GM23248 (cell line): Measurements from ENCODE around the gene KRTAP13-2. TPM values are rescaled to one million over a fixed set of nuclear protein-coding genes. Genes with fewer than 3 reads are reported as not detected.

ENCODE experiments used
- DNase-seq: peaks from one replicate; pipeline ENCODE4 v3.0.0-alpha.2; 2015
- H2AFZ ChIP-seq: fragments of 200-600 bp; sonication (generic); 2 replicates; pipeline ENCODE4 v1.6.1; 2016; ENCODE audit warnings: antibody characterized with exemption
- H3F3A ChIP-seq: fragments of 200-600 bp; sonication (generic); 2 replicates; pipeline ENCODE4 v1.6.1; 2016; ENCODE audit warnings: mild to moderate bottlenecking, antibody characterized with exemption, mixed run types; ENCODE audit not compliant: insufficient read depth
- H3K27ac ChIP-seq: fragments of 200-600 bp; sonication (generic); 2 replicates; pipeline ENCODE4 v1.5.1; 2016; ENCODE audit warnings: mild to moderate bottlenecking
- H3K27me3 ChIP-seq: fragments of 200-600 bp; sonication (generic); replicated peaks from 2 replicates; pipeline ENCODE4 v1.6.1; 2016; ENCODE audit warnings: mild to moderate bottlenecking; ENCODE audit not compliant: insufficient read depth
- H3K36me3 ChIP-seq: fragments of 200-600 bp; sonication (generic); 2 replicates; pipeline ENCODE4 v1.6.1; 2016; ENCODE audit warnings: low read depth, mild to moderate bottlenecking
- H3K4me1 ChIP-seq: fragments of 200-600 bp; sonication (generic); 2 replicates; pipeline ENCODE4 v1.6.1; 2016; ENCODE audit warnings: mild to moderate bottlenecking; ENCODE audit not compliant: insufficient read depth
- H3K4me2 ChIP-seq: fragments of 200-600 bp; sonication (generic); one replicate; pipeline ENCODE4 v1.6.1; 2016; ENCODE audit warnings: mild to moderate bottlenecking; ENCODE audit not compliant: unreplicated experiment
- H3K4me3 ChIP-seq: fragments of 200-600 bp; sonication (generic); 2 replicates; pipeline ENCODE4 v1.5.1; 2016; ENCODE audit warnings: mild to moderate bottlenecking
- H3K79me2 ChIP-seq: fragments of 200-600 bp; sonication (generic); 2 replicates; pipeline ENCODE4 v1.6.1; 2016; ENCODE audit warnings: mild to moderate bottlenecking; ENCODE audit not compliant: insufficient read depth
- H3K9ac ChIP-seq: fragments of 200-600 bp; sonication (generic); 2 replicates; pipeline ENCODE4 v1.6.1; 2016; ENCODE audit warnings: mild to moderate bottlenecking
- H3K9me2 ChIP-seq: fragments of 200-600 bp; sonication (generic); 2 replicates; pipeline ENCODE4 v1.6.1; 2016; ENCODE audit warnings: mixed run types, mild to moderate bottlenecking, moderate library complexity; ENCODE audit not compliant: insufficient read depth
- H3K9me3 ChIP-seq: fragments of 200-600 bp; sonication (generic); one replicate; pipeline ENCODE4 v1.6.1; 2017; ENCODE audit warnings: low read depth
- H4K20me1 ChIP-seq: fragments of 200-600 bp; sonication (generic); 2 replicates; pipeline ENCODE4 v1.6.0; 2016; ENCODE audit not compliant: insufficient read depth
- EZH2 ChIP-seq: fragments of 200-600 bp; sonication (generic); IDR thresholded peaks from 2 replicates; pipeline ENCODE4 v1.6.1; 2018; ENCODE audit warnings: antibody characterized with exemption, mild to moderate bottlenecking; ENCODE audit not compliant: insufficient read depth, poor library complexity, severe bottlenecking
- EZH2phosphoT487 ChIP-seq: fragments of 200-600 bp; sonication (generic); IDR thresholded peaks from 2 replicates; pipeline ENCODE4 v1.6.1; 2018; ENCODE audit warnings: antibody characterized with exemption, moderate library complexity, mild to moderate bottlenecking, low read depth; ENCODE audit not compliant: insufficient read depth
- WGBS, 2 experiments: methylation state at CpG; one replicate each; pipeline ENCODE4 v1.1.6; 2015 to 2017; ENCODE audit warnings: low lambda C conversion rate in 2 of 2, low coverage in 1 of 2; ENCODE audit errors: missing lambda C conversion rate in 2 of 2; 5-methylcytosine and 5-hydroxymethylcytosine counted together
- in situ Hi-C: fragments of 300-500 bp; cut with MboI; formaldehyde crosslinking; loops from 2 replicates; pipeline ENCODE4 v1.15.0; 2020
- polyA plus RNA-seq: library from polyadenylated mRNA; unstranded; fragments of >200 nt; fragmentation: Nextera tagmentation; extraction: Ambion mirVana; gene quantifications from 2 replicates; pipeline ENCODE4 v1.2.1, GENCODE V29; 2016
- total RNA-seq: library from RNA; depleted of rRNA; stranded (reverse); fragments of >200 nt; shearing (Covaris generic); gene quantifications from 2 replicates; pipeline ENCODE4 v1.2.3, GENCODE V29; 2014; rRNA removed

Gene KRTAP13-2
- total RNA-seq (not detected in 2 replicates), polyA plus RNA-seq (not detected in 2 replicates)

GRCh38 chr21:30372139-30372770 is at the start of gene KRTAP13-2:
TSS of gene KRTAP13-2 (minus strand) at chr21:30372271. CDS start at chr21:30372213, 58 bp downstream.
- Histone ChIP-seq H3K4me2 (no peak within 1 kb of the TSS), H3F3A (no peaks in the 10 kb centered on the region), H3K4me1 (no peaks in the 10 kb centered on the region), H3K9me2 (no peaks in the 10 kb centered on the region), H3K27me3 (no peaks in the 10 kb centered on the region), H4K20me1 (no peaks in the 10 kb centered on the region), H3K9me3 (no peaks in the 10 kb centered on the region), H3K79me2 (no peaks in the 10 kb centered on the region), H3K27ac (no peak within 1 kb of the TSS), H3K36me3 (no peaks in the 10 kb centered on the region), H3K9ac (no peak within 1 kb of the TSS), H2AFZ (no peak within 1 kb of the TSS), H3K4me3 (no peak within 1 kb of the TSS)
- no peak for DNase-seq
- in situ Hi-C loops: no loop called here
- no peak for TF ChIP-seq EZH2phosphoT487
- no peak for TF ChIP-seq EZH2
- 25 to 28% methylated on average over 5 of the region's 5 CpGs for WGBS, 2 experiments

- no peak overlapping the region for H2AFZ ChIP-seq
- in situ Hi-C loops: no loop called here
- no peaks in the 10 kb centered on the region for H4K20me1 ChIP-seq
- no peaks in the 10 kb centered on the region for H3F3A ChIP-seq
- 10 to 15% methylated on average over 5 of the region's 5 CpGs for WGBS, 2 experiments
- no peak overlapping the region for H3K9ac ChIP-seq
- no peak overlapping the region for H3K4me3 ChIP-seq
- H3K9me2 ChIP-seq: no peaks in the 10 kb centered on the region
- no peak for DNase-seq
- TF ChIP-seq EZH2phosphoT487: no peak
- H3K4me1 ChIP-seq: no peaks in the 10 kb centered on the region
- H3K36me3 ChIP-seq: no peaks in the 10 kb centered on the region
- H3K4me2 ChIP-seq: no peak overlapping the region
- H3K27ac ChIP-seq: no peak overlapping the region
- no peaks in the 10 kb centered on the region for H3K27me3 ChIP-seq
- no peaks in the 10 kb centered on the region for H3K9me3 ChIP-seq
- no peaks in the 10 kb centered on the region for H3K79me2 ChIP-seq
Observed at GRCh38 chr21:30415993-30416392, 43.9 kb upstream of the KRTAP13-2 start.

GRCh38 chr21:30408782-30409494 is 36.9 kb upstream of the KRTAP13-2 start:
- Histone ChIP-seq H3K4me3 (no peak overlapping the region), H3K9me2 (no peaks in the 10 kb centered on the region), H4K20me1 (no peaks in the 10 kb centered on the region), H3F3A (no peaks in the 10 kb centered on the region), H3K9ac (no peak overlapping the region), H3K9me3 (no peaks in the 10 kb centered on the region), H3K4me2 (no peak overlapping the region), H3K4me1 (no peaks in the 10 kb centered on the region), H3K27me3 (no peaks in the 10 kb centered on the region), H3K79me2 (no peaks in the 10 kb centered on the region), H3K27ac (no peak overlapping the region), H2AFZ (no peak overlapping the region), H3K36me3 (no peaks in the 10 kb centered on the region)
- 13 to 19% methylated on average over 14 of the region's 14 CpGs for WGBS, 2 experiments
- TF ChIP-seq EZH2 (no peak), EZH2phosphoT487 (no peak)
- in situ Hi-C loops: no loop called here
- peak; percentile 49 for DNase-seq

- TF ChIP-seq EZH2: no peak
- TF ChIP-seq EZH2phosphoT487: no peak
- Histone ChIP-seq H3K9me3 (no peaks in the 10 kb centered on the region), H3K27me3 (no peaks in the 10 kb centered on the region), H4K20me1 (no peaks in the 10 kb centered on the region), H3K4me1 (no peaks in the 10 kb centered on the region), H3K4me3 (no peak within 1 kb of the TSS), H3K79me2 (no peaks in the 10 kb centered on the region), H2AFZ (no peak within 1 kb of the TSS), H3K9me2 (no peaks in the 10 kb centered on the region), H3K9ac (no peak within 1 kb of the TSS), H3K36me3 (no peaks in the 10 kb centered on the region), H3F3A (no peaks in the 10 kb centered on the region), H3K27ac (no peak within 1 kb of the TSS), H3K4me2 (no peak within 1 kb of the TSS)
- no peak for DNase-seq
- 22 to 26% methylated on average over 4 of the region's 4 CpGs for WGBS, 2 experiments
- in situ Hi-C loops: no loop called here
Observed at GRCh38 chr21:30395731-30396130, 23.7 kb upstream of the KRTAP13-2 start, which contains the start of gene KRTAP13-1. TSS of gene KRTAP13-1 (plus strand) at chr21:30396031. CDS start at chr21:30396087, 56 bp downstream.
